ENCODE results near the gene MIEF2.
"Not testable (repeated sequence)": the region's sequence is repeated elsewhere in the genome, so short reads cannot be mapped to it uniquely, and the experiment has no call there.

MIEF2 gene

GRCh38 chr17:18291718-18292540 is 31.5 kb downstream of the MIEF2 start:
- DNase-seq (ENCODE audit: low spot score) = no peak

- DNase-seq (ENCODE audit: low spot score) = not testable (repeated sequence)
These were observed 37.6 kb downstream of the MIEF2 start for GRCh38 chr17:18298061-18298460.

DNA sequence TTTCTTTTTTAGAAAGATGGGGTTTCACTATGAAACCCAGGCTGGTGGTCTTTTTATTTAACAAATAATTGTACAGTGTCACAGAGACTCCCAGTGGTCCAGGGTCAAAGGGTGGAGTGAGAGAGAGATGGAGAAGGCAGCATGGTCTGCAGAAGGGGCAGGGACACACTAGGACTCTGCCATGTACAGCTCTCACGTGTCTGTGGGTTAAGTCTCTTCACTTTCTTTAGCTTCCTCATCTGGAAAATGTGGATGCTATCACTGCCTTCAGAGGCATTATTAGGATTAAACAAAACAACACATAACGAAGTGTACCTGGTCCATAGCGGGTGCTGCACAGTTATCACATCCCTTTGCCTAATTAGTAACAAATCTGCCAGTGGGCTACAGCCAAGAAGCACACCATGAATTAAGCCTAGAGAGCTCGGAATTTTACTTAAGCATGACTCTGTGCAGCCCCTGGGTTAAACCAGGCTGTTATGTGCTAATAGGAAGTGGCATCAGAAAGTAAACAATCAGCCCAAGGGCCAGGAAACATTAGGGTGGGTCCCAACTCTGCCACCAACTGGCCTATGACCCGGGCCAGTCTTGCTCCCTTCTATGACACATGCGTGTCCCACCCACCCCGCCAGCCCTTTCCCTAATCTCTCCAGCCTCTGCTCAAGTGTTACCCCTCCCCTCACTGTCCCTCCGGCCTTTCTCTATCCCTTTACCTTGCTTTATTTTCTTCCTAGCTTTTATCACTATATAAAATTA is 40.4 kb downstream of the MIEF2 start:
- DNase-seq (ENCODE audit: low spot score) = no peak

GRCh38 chr17:18303206-18303605 is 42.7 kb downstream of the MIEF2 start:
- not testable (repeated sequence) for DNase-seq (ENCODE audit: low spot score)

GRCh38 chr17:18309202-18309601 is 48.7 kb downstream of the MIEF2 start:
- DNase-seq (ENCODE audit: low spot score) = no peak

GRCh38 chr17:18314059-18314730 is 53.7 kb downstream of the MIEF2 start:
- no peak for DNase-seq (ENCODE audit: low spot score)

- peak; percentile 94 for DNase-seq (ENCODE audit: low spot score)
These were observed 54.5 kb downstream of the MIEF2 start, which contains the start of the genes SMCR8 and TOP3A for GRCh38 chr17:18314731-18315561. SMCR8 (plus strand) TSS chr17:18315293; CDS start chr17:18315790, 497 bp downstream. TOP3A (minus strand) TSS chr17:18314994; CDS start chr17:18314778, 216 bp downstream.

GRCh38 chr17:18315562-18315922 is 55.1 kb downstream of the MIEF2 start:
- DNase-seq (ENCODE audit: low spot score) = no peak

GRCh38 chr17:18315961-18316360 is 55.5 kb downstream of the MIEF2 start:
- DNase-seq (ENCODE audit: low spot score) = no peak
